RWPE2 (cell line): ENCODE data around the gene GRID2.

Experiments used
- ATAC-seq: fragments of 200-7000 bp; cut with Tn5 transposase; 3 replicates; pipeline ENCODE4 v1.9.1; 2021; ENCODE audit warnings: low read depth
- DNase-seq: peaks from one replicate; pipeline ENCODE4 v3.0.0-alpha.2; 2020; ENCODE audit warnings: low spot score
- H3K27ac ChIP-seq: fragments of 450-650 bp; 2 replicates; pipeline ENCODE4 v1.5.1; 2017; ENCODE audit warnings: mild to moderate bottlenecking; ENCODE audit not compliant: poor library complexity, severe bottlenecking
- H3K27me3 ChIP-seq: fragments of 250-450 bp; sonication (Bioruptor Pico); 2 replicates; pipeline ENCODE4 v1.5.1; 2021; ENCODE audit warnings: mild to moderate bottlenecking, moderate library complexity; ENCODE audit not compliant: insufficient read depth, poor library complexity, severe bottlenecking
- H3K36me3 ChIP-seq: fragments of 250-450 bp; sonication (Bioruptor Pico); 2 replicates; pipeline ENCODE4 v1.5.1; 2020; ENCODE audit warnings: low read depth, mild to moderate bottlenecking, moderate library complexity
- H3K4me1 ChIP-seq: fragments of 250-450 bp; sonication (Bioruptor Pico); 2 replicates; pipeline ENCODE4 v1.5.1; 2021; ENCODE audit warnings: mild to moderate bottlenecking, moderate library complexity; ENCODE audit not compliant: insufficient read depth, poor library complexity, severe bottlenecking
- H3K4me3 ChIP-seq: fragments of 250-450 bp; sonication (Bioruptor Pico); 2 replicates; pipeline ENCODE4 v1.5.1; 2021; ENCODE audit warnings: mild to moderate bottlenecking, moderate library complexity; ENCODE audit not compliant: severe bottlenecking
- H3K9me3 ChIP-seq: fragments of 250-450 bp; sonication (Bioruptor Pico); 2 replicates; pipeline ENCODE4 v1.5.1; 2021; ENCODE audit warnings: mild to moderate bottlenecking, moderate library complexity; ENCODE audit not compliant: severe bottlenecking
- CTCF ChIP-seq: fragments of 450-650 bp; IDR thresholded peaks from one replicate; pipeline ENCODE4 v1.5.1; 2017; ENCODE audit warnings: mild to moderate bottlenecking, moderate library complexity; ENCODE audit not compliant: poor library complexity, severe bottlenecking

GRID2 gene

GRCh38 chr4:92733231-92733630 lies 429.5 kb downstream of the GRID2 start:
- no peaks in the 10 kb centered on the region for H3K27me3 ChIP-seq
- H3K4me1 ChIP-seq, result no peaks in the 10 kb centered on the region
- no peak for TF ChIP-seq CTCF
- H3K36me3 ChIP-seq, result no peaks in the 10 kb centered on the region
- H3K9me3 ChIP-seq, result no peaks in the 10 kb centered on the region
- DNase-seq (no peak), ATAC-seq (no peak)
- no peak overlapping the region for H3K27ac ChIP-seq
- no peak overlapping the region for H3K4me3 ChIP-seq

GRCh38 chr4:92735025-92735665 lies 431.4 kb downstream of the GRID2 start:
- Histone ChIP-seq H3K27me3 (no peaks in the 10 kb centered on the region), H3K36me3 (no peaks in the 10 kb centered on the region), H3K4me1 (no peaks in the 10 kb centered on the region), H3K9me3 (no peaks in the 10 kb centered on the region), H3K27ac (no peak overlapping the region), H3K4me3 (no peak overlapping the region)
- ATAC-seq (no peak), DNase-seq (no peak)
- TF ChIP-seq CTCF, result no peak

- Histone ChIP-seq H3K36me3 (no peaks in the 10 kb centered on the region), H3K27me3 (no peaks in the 10 kb centered on the region), H3K4me1 (no peaks in the 10 kb centered on the region), H3K4me3 (no peak overlapping the region), H3K9me3 (no peaks in the 10 kb centered on the region), H3K27ac (no peak overlapping the region)
- DNase-seq, result no peak
- no peak for ATAC-seq
- no peak for TF ChIP-seq CTCF
Observed at GRCh38 chr4:92760433-92760832, 456.7 kb downstream of the GRID2 start.

- Histone ChIP-seq H3K27ac (no peak overlapping the region), H3K27me3 (no peaks in the 10 kb centered on the region), H3K9me3 (no peaks in the 10 kb centered on the region), H3K36me3 (no peaks in the 10 kb centered on the region), H3K4me3 (no peak overlapping the region), H3K4me1 (no peaks in the 10 kb centered on the region)
- DNase-seq (no peak), ATAC-seq (no peak)
- no peak for TF ChIP-seq CTCF
Observed at GRCh38 chr4:92776080-92776479, 472.3 kb downstream of the GRID2 start.

- no peaks in the 10 kb centered on the region for H3K27me3 ChIP-seq
- H3K9me3 ChIP-seq, result no peaks in the 10 kb centered on the region
- TF ChIP-seq CTCF, result no peak
- no peak overlapping the region for H3K4me3 ChIP-seq
- no peak for DNase-seq
- H3K27ac ChIP-seq, result no peak overlapping the region
- H3K4me1 ChIP-seq, result no peaks in the 10 kb centered on the region
- ATAC-seq, result no peak
- no peaks in the 10 kb centered on the region for H3K36me3 ChIP-seq
Observed at GRCh38 chr4:92789741-92790140, 486.0 kb downstream of the GRID2 start.
